Panc1 (cell line): Measurements from ENCODE around the gene PPFIA1. TPM values are rescaled to one million over a fixed set of nuclear protein-coding genes. Genes with fewer than 3 reads are reported as not detected.

Experiments
- ATAC-seq: fragments of 200-7000 bp; cut with Tn5 transposase; 2 replicates; pipeline ENCODE4 v1.9.1; 2020; ENCODE audit warnings: mild to moderate bottlenecking, moderate library complexity
- BruUV-seq: library from RNA; stranded (reverse); fragments of 400-500 nt; replicated peaks from 2 replicates; lab custom pipeline; 2021; lab: Mats Ljungman, UMichigan
- CTCF ChIA-PET: fragments of 300-600 bp; sonication (Branson Sonifier 250); formaldehyde crosslinking; loops from one replicate; lab custom pipeline; 2022; ENCODE audit warnings: antibody characterized with exemption; lab: Charles Lee
- POLR2A ChIA-PET: fragments of 300-600 bp; sonication (Branson Sonifier 250); formaldehyde crosslinking; loops from one replicate; lab custom pipeline; 2022; ENCODE audit warnings: antibody characterized with exemption; lab: Charles Lee
- DNase-seq: peaks from one replicate; pipeline ENCODE4 v3.0.0-alpha.2; 2010; ENCODE audit warnings: low read depth, low spot score
- H3K27ac ChIP-seq: 2 replicates; pipeline ENCODE4 v1.5.1; 2011; ENCODE audit warnings: mild to moderate bottlenecking, low read length, inconsistent platforms
- H3K27me3 ChIP-seq: fragments of 200-500 bp; sonication (Bioruptor generic); 2 replicates; pipeline ENCODE4 v1.6.0; 2014; ENCODE audit warnings: low read length, inconsistent platforms; ENCODE audit not compliant: control insufficient read depth, insufficient read depth
- H3K36me3 ChIP-seq: fragments of 200-500 bp; sonication (Bioruptor generic); 2 replicates; pipeline ENCODE4 v1.5.1; 2014; ENCODE audit warnings: inconsistent platforms, mild to moderate bottlenecking, low read length, moderate library complexity; ENCODE audit not compliant: control insufficient read depth, insufficient read depth
- H3K4me1 ChIP-seq: 2 replicates; pipeline ENCODE4 v1.5.1; 2011; ENCODE audit warnings: inconsistent platforms, mild to moderate bottlenecking, low read length, moderate library complexity; ENCODE audit not compliant: control insufficient read depth, insufficient read depth
- H3K4me3 ChIP-seq, 2 experiments: 2 replicates each; pipeline ENCODE4 v1.5.1; 2011 to 2012; ENCODE audit warnings: low read depth in 2 of 2, low read length in 2 of 2, mild to moderate bottlenecking in 2 of 2, inconsistent platforms in 1 of 2, moderate library complexity in 1 of 2
- H3K9me3 ChIP-seq: fragments of 200-500 bp; sonication (Bioruptor generic); 2 replicates; pipeline ENCODE4 v1.5.1; 2014; ENCODE audit warnings: low read depth, mild to moderate bottlenecking, inconsistent platforms, low read length, moderate library complexity; ENCODE audit not compliant: control insufficient read depth, insufficient read depth
- CTCF ChIP-seq: fragments of 450-650 bp; IDR thresholded peaks from 2 replicates; pipeline ENCODE4 v1.5.1; 2017; ENCODE audit warnings: mild to moderate bottlenecking
- POLR2AphosphoS5 ChIP-seq: IDR thresholded peaks from 2 replicates; pipeline ENCODE4 v1.6.1; 2012; ENCODE audit warnings: mild to moderate bottlenecking, low read depth, low read length, moderate library complexity
- REST ChIP-seq, 2 experiments: IDR thresholded peaks; 2 replicates each; pipeline ENCODE4 v1.6.1; 2011 to 2012; ENCODE audit warnings: low read depth in 2 of 2, control low read depth in 1 of 2, low read length in 1 of 2, mild to moderate bottlenecking in 1 of 2, moderate library complexity in 1 of 2; ENCODE audit not compliant: insufficient read depth in 1 of 2
- SIN3A ChIP-seq: IDR thresholded peaks from 2 replicates; pipeline ENCODE4 v1.6.1; 2012; ENCODE audit warnings: low read depth, mild to moderate bottlenecking, low read length, moderate library complexity, borderline replicate concordance; ENCODE audit not compliant: insufficient read depth
- TCF7L2 ChIP-seq: IDR thresholded peaks from 2 replicates; pipeline ENCODE4 v1.6.1; 2011; ENCODE audit warnings: mild to moderate bottlenecking, low read depth, low read length, inconsistent platforms
- in situ Hi-C: cut with HindIII; loops from 2 replicates; pipeline ENCODE4 v1.10.0; 2016; ENCODE audit warnings: low sequenced_read_pairs, low pct_unique_long_range_greater_than_20kb
- intact Hi-C: fragments of 100-400 bp; cut with micrococcal nuclease; formaldehyde crosslinking; loops from one replicate; pipeline ENCODE4 v1.10.0; 2022; ENCODE audit not compliant: unreplicated experiment
- total RNA-seq: library from RNA; stranded (reverse); gene quantifications from one replicate; pipeline ENCODE4 v1.2.1, GENCODE V29; 2021; ENCODE audit not compliant: unreplicated experiment

Gene PPFIA1
- total RNA-seq, 1 experiment from 2014 or later: 101 TPM

GRCh38 chr11:70265341-70265740 lies 5.1 kb upstream of the PPFIA1 start:
- no peak for ATAC-seq
- H3K27me3 ChIP-seq: no peaks in the 10 kb centered on the region
- no peaks in the 10 kb centered on the region for H3K9me3 ChIP-seq
- CTCF ChIA-PET: no interaction called here
- TF ChIP-seq TCF7L2 (no peak), POLR2AphosphoS5 (no peak), REST (IDR thresholded peaks at IDR 0.05; ENCODE audit: insufficient read depth in 1 of 2, low read depth in 2 of 2, low read length in 1 of 2) (no peak), SIN3A (no peak), CTCF (no peak)
- H3K4me3 ChIP-seq: no peak overlapping the region
- intact Hi-C loops: no loop called here
- H3K27ac ChIP-seq: no peak overlapping the region
- no TSS peak for BruUV-seq
- DNase-seq: no peak
- POLR2A ChIA-PET: no interaction called here
- no peaks in the 10 kb centered on the region for H3K36me3 ChIP-seq
- in situ Hi-C loops: no loop called here
- peaks cover 5% of the 10 kb centered on the region; the same call in 1 of the 2 replicates for H3K4me1 ChIP-seq

- ATAC-seq (no peak), DNase-seq (no peak)
- POLR2A ChIA-PET: interaction anchor here (0.7 kb wide), 1 partner anchor 79 kb away, joined by 3 read pairs; no protein-coding TSS in a partner anchor
- peaks cover 8% of the 10 kb centered on the region for H3K4me1 ChIP-seq
- TF ChIP-seq CTCF: no peak
- no peak for TF ChIP-seq SIN3A
- TF ChIP-seq POLR2AphosphoS5: no peak
- no peak for TF ChIP-seq REST (IDR thresholded peaks at IDR 0.05; ENCODE audit: insufficient read depth in 1 of 2, low read depth in 2 of 2, low read length in 1 of 2)
- H3K27ac ChIP-seq: no peak overlapping the region
- BruUV-seq: no TSS peak
- CTCF ChIA-PET: interaction anchor here (0.7 kb wide), 1 partner anchor 13 kb away, joined by 8 read pairs; no protein-coding TSS in a partner anchor
- in situ Hi-C loops (no loop called here), intact Hi-C loops (no loop called here)
- H3K9me3 ChIP-seq: no peaks in the 10 kb centered on the region
- peaks cover 4% of the 10 kb centered on the region; the same call in 1 of the 2 replicates for H3K36me3 ChIP-seq
- no peak overlapping the region for H3K4me3 ChIP-seq
- H3K27me3 ChIP-seq: no peaks in the 10 kb centered on the region
Observed at GRCh38 chr11:70267405-70267950, 3.0 kb upstream of the PPFIA1 start.
